Fibroblast of skin of right quadriceps (primary cell): ENCODE data around the gene MPZL1.

ENCODE experiments used
- DNase-seq: peaks from one replicate; pipeline ENCODE4 v3.0.0-alpha.2; 2013

MPZL1 gene

GRCh38 chr1:167752219-167752985 is 30.6 kb downstream of the MPZL1 start:
- DNase-seq: peak; percentile 30

DNA sequence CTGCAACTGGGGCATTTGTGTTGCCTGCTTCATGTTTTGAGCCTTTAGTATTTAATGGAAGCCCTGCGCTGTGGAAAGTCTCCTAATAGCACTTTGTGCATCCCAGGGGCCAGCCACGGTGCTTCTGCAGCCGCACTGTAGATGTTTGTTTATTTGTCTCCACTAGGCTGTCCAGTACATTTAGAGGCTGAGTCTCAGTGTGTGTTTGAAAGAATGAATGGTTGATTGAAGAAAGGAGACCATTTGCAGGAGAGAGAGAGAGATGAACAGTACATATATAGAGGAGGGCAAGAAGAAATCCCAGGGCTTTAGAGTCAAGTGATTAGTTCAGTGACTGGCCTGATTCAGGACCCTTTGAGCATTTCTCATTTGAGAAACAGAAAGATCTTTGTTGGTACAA is 33.9 kb downstream of the MPZL1 start:
- DNase-seq: no peak

DNA sequence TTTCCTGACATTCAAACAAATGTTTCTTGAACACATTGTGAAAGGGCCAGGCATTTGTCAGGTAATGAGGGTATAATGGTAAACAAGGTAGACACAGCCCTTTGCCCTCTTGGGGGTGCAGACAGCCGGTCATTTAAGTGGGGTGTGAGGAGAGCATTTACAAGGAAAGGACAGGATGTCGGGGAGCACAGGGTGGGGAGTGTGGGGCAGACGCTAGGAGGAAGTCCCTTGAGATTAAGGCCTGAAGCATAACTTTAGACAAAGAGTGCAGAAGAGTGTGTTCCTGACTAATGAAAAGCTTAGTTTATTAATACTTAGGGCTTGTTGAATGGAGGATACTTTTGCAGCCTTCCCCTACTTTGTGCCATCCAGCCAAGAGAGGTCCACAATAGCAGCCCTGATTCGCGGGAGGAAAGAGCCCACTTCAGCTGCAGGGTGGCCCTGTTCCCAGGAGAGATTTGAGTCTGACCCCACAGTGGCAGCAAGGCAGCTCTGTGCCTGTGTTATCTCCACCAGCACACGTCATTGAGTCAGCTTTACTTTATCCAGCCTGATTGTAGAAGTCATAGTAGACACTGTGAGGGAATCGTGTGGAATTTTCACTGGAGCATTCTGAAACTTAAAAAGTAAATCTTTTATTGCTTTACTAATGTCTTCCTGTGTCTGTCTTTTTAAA is 35.1 kb downstream of the MPZL1 start:
- no peak for DNase-seq

GRCh38 chr1:167757433-167758309 is 35.9 kb downstream of the MPZL1 start:
- DNase-seq: no peak

GRCh38 chr1:167761400-167761799 is 39.6 kb downstream of the MPZL1 start:
- peak; percentile 18 for DNase-seq

DNA sequence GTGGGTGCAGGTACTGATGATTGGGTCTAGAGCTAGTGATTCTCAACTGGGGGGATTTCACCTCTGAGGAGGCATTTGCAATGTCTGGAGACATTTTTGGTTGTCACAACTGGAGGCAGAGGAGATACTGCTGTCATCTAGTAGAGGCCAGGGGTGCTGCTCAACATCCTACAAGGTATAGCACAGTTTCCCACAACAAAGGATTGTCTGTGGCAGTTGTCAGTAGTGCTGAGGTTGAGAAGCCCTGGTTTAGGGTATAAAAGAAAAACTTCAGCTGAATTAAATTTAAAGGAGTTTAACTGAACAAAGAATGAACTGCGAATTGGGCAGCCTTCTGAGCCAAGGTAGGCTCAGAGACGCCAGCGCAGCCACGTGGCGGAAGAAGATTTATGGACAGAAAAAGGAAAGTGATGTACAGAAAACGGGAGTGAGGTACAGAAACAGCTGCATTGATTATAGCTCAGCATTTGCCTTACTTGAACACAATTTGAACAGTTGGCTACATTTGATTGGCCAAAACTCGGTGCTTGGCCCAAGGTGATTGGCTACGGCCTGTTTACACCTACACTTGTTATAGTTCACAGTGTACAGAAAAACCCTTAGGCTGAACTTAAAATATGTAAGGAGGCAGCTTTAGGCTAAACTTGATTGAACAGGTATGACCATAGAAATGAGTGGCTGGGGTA is 40.4 kb downstream of the MPZL1 start:
- DNase-seq: no peak

DNA sequence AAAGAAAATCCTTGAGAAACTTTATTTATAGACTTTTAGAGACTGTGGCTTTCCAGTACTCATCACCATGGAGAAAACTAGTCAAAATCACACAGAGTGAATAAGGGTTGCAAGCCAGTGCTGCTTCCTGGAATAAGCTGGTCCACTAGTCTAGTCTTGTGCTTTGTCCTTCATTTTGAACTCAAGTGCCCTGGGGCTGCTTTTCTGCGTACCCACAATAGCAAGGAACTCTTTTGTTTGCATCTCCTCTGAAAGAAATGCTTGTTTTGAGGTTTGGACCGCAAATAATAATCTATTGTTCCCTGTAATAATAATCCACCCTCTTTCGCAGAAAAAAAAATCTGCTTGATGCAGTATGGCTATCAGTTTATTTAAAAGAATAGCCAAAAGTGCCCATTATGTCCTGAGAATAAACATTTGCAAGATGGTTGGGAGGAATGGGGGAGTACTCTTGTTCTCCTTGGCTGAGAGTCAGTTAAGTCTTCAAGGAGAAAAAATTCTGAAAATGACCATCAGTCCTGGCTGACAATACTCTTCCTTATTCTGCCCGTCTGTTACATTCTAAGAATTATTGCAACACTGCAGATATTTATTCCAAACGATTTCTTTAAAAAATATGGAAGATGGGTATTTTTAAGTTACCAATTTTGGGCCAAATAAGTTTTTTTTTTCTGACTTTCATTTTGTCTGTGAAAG is 41.9 kb downstream of the MPZL1 start:
- DNase-seq: no peak

DNA sequence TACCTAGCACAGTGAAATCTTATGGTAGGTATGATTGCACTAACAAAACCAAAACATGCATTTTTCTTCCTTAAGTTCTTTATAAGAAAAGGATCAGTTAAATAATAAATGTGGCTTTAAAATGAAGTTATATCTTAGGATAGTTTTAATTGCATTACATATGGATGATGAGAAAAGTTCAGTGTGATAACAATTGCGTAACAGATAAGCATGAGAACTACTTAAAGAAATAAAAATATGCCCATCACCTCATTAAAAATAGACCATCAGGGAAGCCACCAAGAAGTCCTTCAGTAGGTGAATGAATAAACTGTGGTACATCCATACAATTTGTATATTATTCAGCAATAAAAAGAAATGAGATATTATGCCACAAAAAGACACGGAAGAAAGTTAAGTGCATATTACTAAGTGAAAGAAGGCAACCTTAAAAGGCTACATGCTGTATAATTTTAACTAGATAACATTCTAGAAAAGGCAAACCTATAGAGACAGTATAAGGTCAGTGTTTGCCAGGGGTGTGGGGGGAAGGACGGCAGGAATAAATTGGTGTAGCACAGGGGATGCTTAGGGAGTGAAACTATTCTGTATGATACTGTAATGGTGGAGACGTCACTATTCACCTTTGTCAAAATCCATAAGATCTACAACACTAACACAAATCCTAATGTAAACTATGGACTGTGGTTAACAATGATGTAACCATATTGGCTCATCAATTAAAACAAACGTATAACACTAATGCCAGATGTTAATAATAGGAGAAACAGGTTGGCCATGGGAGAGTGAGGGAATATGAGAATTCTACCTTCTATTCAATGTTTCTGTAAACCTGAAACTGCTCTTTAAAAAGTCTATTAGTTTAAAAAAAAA is 42.9 kb downstream of the MPZL1 start:
- DNase-seq: no peak

DNA sequence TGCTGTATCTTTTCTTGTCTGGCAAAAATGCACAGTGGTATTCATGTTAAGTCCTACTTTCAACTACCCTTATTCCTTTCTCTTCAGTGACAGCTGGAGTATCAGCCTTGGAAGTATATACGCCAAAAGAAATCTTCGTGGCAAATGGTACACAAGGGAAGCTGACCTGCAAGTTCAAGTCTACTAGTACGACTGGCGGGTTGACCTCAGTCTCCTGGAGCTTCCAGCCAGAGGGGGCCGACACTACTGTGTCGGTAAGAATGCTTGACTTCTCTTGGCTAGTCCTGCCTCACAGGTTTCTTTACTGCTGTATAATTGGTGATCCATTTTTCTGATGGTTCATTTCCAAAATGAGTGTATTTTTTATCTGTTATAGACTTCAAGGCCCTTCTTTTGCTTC is 43.7 kb downstream of the MPZL1 start:
- DNase-seq: no peak

GRCh38 chr1:167766538-167766937 is 44.8 kb downstream of the MPZL1 start:
- DNase-seq: no peak

GRCh38 chr1:167767761-167768160 is 46.0 kb downstream of the MPZL1 start:
- DNase-seq: no peak

- no peak for DNase-seq
Measured at GRCh38 chr1:167770127-167770526, 48.3 kb downstream of the MPZL1 start.

DNA sequence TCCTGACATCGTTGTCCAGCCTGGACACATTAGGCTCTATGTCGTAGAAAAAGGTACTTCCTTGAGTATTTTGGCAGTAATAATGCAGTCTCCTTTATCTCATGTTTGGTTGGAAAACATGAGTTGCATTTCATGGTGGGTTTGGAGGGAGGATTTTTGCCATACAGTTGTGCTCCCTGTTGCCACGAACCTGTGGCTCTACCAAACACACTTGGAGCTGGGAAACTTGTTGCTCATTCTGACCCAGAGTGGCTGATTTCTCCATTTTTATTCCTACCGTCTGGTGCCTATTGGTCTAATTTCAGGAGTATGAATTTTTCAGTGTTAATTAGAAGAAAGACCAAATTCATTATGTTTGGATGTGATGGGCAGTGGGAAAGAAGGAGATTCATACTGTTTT is 50.7 kb downstream of the MPZL1 start:
- DNase-seq: no peak

DNA sequence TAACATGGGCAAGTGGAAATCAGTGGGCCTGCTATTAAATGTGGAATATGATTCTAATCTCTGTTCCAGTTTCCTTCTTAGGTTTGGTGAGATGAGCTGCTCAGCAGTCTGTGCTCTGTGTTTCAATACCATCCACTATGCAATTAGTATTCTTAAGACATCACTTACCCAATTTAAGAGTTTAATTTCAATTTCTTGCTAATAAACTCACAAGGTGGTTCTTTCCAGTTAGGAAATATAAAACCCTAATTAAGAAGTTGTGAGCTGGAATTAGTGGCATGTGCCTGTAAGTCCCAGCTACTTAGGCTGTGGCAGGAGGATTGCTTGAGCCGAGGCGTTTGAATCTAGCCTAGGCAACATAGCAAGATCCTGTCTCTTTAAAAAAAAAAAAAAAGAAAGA is 51.7 kb downstream of the MPZL1 start:
- no peak for DNase-seq

GRCh38 chr1:167774710-167775109 is 52.9 kb downstream of the MPZL1 start:
- DNase-seq: peak; percentile 42

DNA sequence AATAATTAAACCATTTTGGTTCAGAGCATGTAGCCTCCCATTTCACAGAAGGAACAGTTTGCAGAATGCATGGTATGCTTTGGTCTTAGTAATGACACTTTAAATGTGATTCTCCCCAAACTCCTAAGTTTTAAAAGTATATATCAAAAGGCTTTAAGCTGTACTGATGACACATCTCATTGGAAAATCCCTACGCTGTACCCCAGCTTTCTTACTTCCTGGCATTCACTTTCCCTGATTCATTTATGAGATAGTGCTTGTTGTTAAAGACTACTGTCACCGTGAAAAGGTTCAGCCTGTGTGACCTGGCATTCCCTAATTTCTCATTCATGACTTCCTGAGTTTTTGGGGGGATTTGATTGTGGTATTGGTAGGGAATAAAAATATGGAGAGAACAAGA is 53.4 kb downstream of the MPZL1 start:
- DNase-seq: peak; percentile 37

GRCh38 chr1:167776151-167776550 is 54.4 kb downstream of the MPZL1 start:
- peak; percentile 36 for DNase-seq

- DNase-seq: no peak
Measured at GRCh38 chr1:167776616-167777268, 55.0 kb downstream of the MPZL1 start.

- DNase-seq: no peak
Measured at GRCh38 chr1:167777269-167777650, 55.5 kb downstream of the MPZL1 start.

DNA sequence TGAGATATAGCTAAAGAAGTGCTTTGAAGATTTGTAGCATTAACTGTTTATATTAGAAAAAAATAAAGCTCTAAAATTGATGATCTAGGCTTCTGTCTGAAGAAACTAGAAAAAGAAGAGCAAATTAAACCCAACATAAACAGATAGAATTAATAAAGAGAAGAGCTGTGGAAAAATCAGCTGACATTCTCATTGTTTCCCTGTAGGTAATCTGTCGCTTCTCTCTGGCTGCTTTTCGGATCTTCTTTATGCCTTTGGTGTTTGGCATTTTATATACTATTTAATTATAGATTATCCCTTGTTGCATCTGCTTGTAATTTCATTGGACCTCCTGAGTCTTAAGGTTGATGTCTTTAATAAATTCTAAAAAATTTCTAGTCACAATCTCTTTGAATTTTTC is 59.8 kb downstream of the MPZL1 start:
- no peak for DNase-seq

- no peak for DNase-seq
Measured at GRCh38 chr1:167782946-167783345, 61.2 kb downstream of the MPZL1 start.
